ENCODE measurements around the gene PTPN9. TPM values are rescaled to one million over a fixed set of nuclear protein-coding genes. Genes with fewer than 3 reads are reported as not detected.
"Not testable (repeated sequence)": the region's sequence is repeated elsewhere in the genome, so short reads cannot be mapped to it uniquely, and the experiment has no call there.

PTPN9 gene
- polyA plus RNA-seq, 5 donors, result 42.9 to 46.4 (median 46.1) TPM

DNA sequence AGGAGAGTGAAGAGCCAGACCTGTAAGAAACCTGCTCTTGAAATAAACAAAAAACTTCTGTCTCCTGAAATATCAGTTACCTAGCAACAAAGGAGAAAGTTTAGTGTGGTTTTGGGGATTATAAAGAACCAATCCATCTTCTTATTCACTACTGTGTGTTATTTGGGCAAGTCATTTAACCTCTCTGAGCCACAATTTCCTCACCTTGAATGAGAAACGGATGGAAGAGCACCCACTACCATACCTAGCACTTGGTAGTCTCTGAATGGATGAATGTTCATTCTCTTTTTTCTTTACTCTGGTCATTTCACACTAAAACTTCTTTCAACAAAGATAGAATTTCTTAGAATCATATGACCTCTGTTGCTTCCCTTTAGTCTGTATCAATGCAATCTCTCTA is 45.2 kb downstream of the PTPN9 start:
- DNase-seq, result no peak

GRCh38 chr15:75532413-75533250 is 46.5 kb downstream of the PTPN9 start:
- peak in 1 of 2 donors; percentile 9 for DNase-seq

- DNase-seq, result peak; percentile 37 to 40
Measured at GRCh38 chr15:75531041-75531450, 48.1 kb downstream of the PTPN9 start.

DNA sequence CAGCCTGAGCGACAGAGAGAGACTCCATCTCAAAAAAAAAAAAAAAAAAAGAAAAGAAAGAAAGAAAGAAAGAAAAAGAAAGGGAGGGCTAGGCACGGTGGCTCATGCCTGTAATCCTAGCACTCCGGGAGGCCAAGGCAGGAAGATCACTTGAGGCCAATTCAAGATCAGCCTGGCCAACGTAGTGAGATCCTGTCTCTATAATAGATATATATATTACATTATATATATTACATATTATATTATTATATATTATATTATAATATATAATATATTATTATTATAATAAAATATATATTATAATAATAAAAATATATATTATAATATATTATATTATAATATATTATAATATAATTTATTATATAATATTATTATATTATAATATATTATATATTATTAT is 48.9 kb downstream of the PTPN9 start:
- DNase-seq, result no peak

DNA sequence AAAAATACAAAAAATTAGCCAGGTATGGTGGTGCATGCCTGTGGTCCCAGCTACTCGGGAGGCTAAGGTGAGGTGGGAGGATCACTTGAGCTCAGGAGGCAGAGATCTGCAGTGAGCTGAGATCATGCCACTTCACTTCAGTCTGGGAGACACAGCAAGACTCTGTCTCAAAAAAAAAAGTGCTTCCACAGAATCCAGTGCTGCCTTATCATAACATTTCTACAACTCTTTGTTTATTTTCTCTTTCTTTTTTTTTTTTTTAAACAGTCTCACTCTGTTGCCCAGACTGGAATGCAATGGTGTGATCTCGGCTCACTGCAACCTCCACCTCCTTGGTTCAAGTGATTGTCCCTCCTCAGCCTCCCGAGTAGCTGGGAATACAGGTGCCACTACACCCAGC is 53.4 kb downstream of the PTPN9 start:
- not testable (repeated sequence) for DNase-seq

DNA sequence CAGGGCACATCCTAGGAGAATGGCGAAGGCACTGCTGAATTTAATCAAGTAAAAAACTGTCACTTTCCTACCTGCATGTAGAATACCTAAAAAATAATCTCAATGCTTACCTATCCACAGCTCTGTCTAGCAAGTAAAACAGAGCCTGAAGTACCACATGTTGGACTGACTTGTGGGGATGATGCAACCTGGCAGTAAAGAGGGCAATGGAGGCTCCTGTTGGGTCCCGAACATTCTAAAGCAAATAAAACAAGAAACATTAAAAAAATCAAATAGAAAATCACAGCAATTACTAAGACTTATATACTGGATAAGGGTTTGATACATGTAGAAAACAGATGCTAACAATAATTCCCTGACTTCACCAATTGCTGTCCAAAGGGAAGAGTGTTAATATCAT is 56.1 kb downstream of the PTPN9 start:
- DNase-seq, result no peak

GRCh38 chr15:75517233-75517632 is 61.9 kb downstream of the PTPN9 start:
- no peak for DNase-seq

DNA sequence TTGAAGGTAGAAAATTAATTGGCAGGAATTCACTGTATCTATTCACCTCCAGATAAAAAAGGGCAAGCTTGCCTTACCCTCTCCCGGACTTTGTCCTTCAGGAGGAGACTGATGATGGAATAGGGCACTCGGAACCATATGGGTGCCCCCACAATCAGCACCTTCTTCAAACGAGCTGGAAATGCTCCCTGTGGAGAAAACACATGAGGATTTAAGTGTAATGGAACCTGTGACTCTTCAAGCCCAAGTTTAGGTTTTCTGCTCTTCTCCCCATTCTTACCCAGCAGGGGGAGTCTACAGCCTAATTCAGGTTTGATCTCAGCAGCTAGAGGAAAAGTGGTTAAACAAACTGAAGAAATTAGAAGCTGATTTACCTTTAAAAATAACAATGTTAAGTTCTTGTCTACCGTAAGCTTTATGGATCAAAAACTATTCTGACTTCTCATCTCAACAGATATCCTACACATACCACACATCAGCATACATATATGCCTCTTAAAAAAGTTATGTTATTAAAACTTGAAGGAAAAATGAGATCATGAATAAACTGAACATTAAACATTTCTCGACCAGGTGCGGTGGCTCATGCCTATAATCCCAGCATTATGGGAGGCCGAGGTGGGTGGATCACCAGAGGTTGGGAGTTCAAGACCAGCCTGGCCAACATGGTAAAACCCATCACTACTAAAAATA is 70.1 kb downstream of the PTPN9 start:
- no peak for DNase-seq

- no peak for DNase-seq
Measured at GRCh38 chr15:75502360-75502759, 76.8 kb downstream of the PTPN9 start.

DNA sequence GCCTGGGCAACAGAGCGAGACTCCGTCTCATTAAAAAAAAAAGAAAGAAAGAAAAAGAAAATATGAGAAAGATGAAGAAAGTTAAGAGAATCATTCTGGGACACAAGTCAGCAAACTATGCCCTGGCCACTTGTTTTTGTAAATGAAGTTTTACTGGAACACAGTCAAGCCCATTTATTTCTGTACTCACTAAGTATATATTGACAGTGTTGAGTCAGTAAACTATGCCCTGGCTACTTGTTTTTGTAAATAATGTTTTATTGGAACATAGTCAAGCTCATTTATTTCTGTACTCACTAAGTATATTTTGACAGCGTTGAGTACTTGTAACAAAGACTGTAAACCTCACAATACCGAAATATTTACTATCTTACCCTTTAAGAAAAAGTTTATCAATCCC is 85.4 kb downstream of the PTPN9 start:
- DNase-seq, result no peak

DNA sequence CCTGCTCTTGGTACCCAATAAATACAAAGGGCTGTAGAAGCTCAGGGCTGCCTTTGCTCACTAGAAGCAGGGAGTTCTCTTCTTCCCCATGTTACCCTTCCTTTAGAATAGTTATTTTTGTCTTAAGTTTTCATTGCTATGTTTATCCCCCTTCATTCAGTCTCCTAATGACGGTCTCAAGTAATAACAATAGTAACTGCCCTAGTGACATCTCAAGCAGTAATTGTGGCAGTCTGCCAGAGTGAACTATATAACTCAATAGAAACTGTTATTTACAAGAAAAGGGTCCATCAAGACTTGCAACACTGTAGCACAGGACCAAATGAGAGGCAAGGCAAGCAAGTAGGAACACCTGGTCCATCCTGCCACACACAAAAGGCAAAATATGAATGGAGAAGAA is 95.2 kb downstream of the PTPN9 start:
- no peak for DNase-seq

DNA sequence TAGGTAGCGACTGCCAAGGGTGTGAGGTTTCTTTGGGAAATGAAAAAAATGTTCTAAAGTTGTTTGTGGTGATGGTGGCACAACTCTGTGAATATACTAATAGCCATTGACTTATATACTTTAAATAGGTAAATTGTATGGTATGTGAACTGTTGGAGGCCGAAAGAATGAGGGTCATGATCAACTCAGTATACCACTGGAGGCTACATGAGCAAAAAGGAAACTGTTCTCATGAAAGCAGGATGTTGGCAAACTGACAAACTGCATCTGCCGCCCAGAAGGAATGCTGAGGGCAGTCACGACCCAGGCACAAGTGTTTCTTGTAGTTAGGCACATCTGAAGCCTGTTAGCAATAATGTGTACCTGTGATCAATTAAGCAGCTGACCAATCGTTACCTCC is 95.6 kb downstream of the PTPN9 start:
- not testable (repeated sequence) for DNase-seq

DNA sequence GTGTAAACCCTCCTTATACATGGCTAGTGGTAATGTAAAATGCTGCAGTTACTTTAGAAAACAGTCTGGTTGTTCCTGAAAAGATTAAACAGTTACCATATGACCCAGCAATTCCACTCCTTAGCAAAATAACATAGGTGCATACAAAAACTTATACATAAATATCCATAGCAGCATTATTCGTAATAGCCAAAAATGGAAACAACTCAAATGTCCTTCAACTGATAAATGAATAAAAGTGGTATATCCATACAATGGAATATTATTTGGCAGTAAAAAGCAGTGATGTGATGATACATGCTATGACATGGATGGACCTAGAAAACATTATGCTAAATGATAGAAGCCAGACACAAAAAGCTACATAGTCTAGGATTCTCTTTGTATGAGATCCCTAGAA is 96.0 kb downstream of the PTPN9 start:
- DNase-seq, result no peak

GRCh38 chr15:75480463-75480862 is 98.7 kb downstream of the PTPN9 start:
- DNase-seq, result not testable (repeated sequence)

DNA sequence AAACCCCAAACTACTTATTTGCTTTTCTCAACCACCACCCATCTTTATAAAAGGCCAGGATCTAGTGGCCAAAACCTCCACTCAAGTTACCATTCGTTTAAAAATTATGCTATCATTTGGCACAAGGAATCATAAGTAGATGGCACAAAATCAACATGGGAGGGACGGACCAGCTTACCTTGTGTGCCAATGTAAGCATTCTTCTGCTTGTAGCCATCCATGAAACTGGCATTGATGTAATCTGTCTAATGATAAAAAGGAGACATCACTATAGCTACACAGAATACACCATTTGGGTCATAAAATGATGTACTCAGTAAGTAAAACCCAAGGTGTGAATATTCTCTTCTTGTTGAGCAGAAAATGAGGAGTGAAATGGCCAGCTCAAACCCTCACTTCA is 99.4 kb downstream of the PTPN9 start:
- no peak for DNase-seq

DNA sequence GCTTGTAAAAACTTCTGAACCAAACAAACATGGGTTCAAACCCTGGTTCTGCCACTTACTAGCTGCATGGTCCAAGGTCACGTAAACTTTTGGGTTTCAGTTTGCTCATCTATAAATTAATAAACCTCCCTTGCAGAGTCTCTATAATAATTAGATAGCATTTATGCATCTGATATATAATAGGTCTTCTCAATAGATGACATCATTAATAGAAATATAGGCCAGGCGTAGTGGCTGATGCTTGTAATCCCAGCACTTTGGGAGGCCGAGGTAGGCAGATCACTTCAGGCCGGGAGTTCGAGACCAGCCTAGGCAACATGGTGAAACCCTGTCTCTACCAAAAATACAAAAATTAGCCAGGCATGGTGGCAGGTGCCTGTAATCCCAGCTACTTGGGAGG is 102.0 kb downstream of the PTPN9 start:
- DNase-seq, result not testable (repeated sequence)

GRCh38 chr15:75468913-75469598 is 110.1 kb downstream of the PTPN9 start:
- DNase-seq, result no peak

GRCh38 chr15:75460646-75461045 is 118.5 kb downstream of the PTPN9 start:
- no peak for DNase-seq

DNA sequence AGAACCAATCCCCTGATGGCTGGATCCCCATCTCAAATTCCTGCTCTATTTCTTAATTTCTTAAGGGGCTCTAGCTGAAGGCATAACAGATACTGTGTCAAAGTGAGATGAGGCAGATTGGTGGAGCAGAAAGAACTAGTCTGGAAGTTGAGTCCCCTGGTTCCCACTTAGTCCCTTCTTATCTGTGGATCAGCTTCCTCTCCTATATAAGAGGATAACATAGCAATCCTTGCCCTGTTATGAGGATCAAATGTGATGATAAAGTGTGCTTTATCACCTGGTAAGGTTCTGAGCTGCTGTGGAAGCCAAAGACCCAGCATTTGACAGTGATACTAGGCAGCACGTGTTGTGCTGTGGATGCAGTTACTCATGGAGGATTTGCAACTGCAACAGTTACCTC is 119.5 kb downstream of the PTPN9 start:
- DNase-seq, result no peak

DNA sequence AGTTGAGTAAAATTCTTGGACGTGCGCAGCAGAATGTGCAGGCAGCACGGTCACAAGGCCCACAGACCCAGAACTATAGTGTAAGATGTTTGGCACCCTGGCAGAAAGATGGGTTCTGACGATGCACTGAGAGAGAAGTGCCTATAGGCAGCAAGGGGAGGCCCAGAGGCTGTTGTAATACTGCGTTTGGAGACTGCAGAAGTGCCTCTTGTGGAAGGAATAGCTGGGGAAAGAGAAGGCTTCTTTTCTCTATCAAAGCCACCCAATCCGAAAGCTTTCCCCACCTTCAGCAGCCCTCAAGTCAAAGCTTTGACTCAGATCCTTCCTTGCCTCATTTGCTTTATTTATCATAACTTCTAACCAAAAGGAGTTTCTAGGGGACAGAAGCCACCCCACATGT is 122.4 kb downstream of the PTPN9 start:
- DNase-seq, result no peak

- DNase-seq, result no peak
Measured at GRCh38 chr15:75455982-75456531, 123.1 kb downstream of the PTPN9 start.

GRCh38 chr15:75455424-75455981 is 123.6 kb downstream of the PTPN9 start:
- DNase-seq, result peak; percentile 86

Measured in right lung (tissue), 5 donors.